ENCODE results near the gene PDE8B.

The PDE8B gene

DNA sequence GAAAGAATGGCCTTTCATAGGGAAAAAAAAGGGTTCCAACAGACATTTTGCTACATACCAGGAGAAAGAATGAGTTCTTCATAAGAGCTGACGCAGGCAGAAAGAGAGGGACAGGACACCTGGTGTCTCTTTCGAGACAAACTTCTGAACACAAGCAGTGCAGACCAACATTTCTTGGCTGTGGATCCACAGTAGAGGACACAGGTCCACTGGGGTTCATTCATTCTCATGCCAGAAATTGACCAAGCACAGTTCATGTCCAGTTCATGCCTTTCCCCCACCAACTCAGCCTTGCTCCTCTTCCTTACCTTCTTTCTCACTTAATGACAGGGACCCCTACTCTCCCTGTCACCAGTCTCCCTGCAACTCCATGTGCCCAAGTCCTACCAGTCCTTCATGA lies 144.0 kb downstream of the PDE8B start:
- TF ChIP-seq, protein P1, sequence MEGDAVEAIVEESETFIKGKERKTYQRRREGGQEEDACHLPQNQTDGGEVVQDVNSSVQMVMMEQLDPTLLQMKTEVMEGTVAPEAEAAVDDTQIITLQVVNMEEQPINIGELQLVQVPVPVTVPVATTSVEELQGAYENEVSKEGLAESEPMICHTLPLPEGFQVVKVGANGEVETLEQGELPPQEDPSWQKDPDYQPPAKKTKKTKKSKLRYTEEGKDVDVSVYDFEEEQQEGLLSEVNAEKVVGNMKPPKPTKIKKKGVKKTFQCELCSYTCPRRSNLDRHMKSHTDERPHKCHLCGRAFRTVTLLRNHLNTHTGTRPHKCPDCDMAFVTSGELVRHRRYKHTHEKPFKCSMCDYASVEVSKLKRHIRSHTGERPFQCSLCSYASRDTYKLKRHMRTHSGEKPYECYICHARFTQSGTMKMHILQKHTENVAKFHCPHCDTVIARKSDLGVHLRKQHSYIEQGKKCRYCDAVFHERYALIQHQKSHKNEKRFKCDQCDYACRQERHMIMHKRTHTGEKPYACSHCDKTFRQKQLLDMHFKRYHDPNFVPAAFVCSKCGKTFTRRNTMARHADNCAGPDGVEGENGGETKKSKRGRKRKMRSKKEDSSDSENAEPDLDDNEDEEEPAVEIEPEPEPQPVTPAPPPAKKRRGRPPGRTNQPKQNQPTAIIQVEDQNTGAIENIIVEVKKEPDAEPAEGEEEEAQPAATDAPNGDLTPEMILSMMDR (IDR thresholded peaks at IDR 0.05; ENCODE audit: low read length, missing control alignments), result no peak
- DNase-seq (ENCODE audit: low read depth), result no peak
- no peak overlapping the region for H3K4me3 ChIP-seq (replicated peaks; ENCODE audit: low read depth, low read length)

GRCh38 chr5:77355080-77355479 lies 144.6 kb downstream of the PDE8B start:
- DNase-seq (ENCODE audit: low read depth), result no peak
- no peak overlapping the region for H3K4me3 ChIP-seq (replicated peaks; ENCODE audit: low read depth, low read length)
- TF ChIP-seq, protein P1 (IDR thresholded peaks at IDR 0.05; ENCODE audit: low read length, missing control alignments), result no peak

DNA sequence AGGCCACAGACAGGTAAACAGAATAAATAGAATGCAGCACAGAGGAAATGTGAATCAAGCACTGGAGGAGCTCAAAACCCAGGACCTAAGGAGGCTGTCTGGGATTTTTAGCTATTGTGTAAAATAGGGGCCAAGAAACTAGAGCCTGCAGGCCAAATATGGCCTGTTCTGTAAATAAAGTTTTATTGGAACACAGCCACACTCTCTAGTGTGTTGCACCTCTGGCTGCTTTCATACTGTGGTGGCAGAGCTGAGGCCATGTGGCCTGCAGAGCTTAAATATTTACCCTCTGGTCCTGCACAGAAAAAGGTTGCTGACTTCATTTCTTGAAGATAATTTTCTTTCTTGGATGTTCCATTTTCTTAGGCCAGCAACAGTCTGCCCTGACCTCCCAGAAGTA lies 145.3 kb downstream of the PDE8B start:
- DNase-seq (ENCODE audit: low read depth), result no peak
- H3K4me3 ChIP-seq (replicated peaks; ENCODE audit: low read depth, low read length), result no peak overlapping the region
- TF ChIP-seq, protein P1 (IDR thresholded peaks at IDR 0.05; ENCODE audit: low read length, missing control alignments), result no peak

- TF ChIP-seq, protein P1 (IDR thresholded peaks at IDR 0.05; ENCODE audit: low read length, missing control alignments), result no peak
- DNase-seq (ENCODE audit: low read depth), result no peak
- no peak overlapping the region for H3K4me3 ChIP-seq (replicated peaks; ENCODE audit: low read depth, low read length)
These were observed 146.3 kb downstream of the PDE8B start for GRCh38 chr5:77356740-77357139.

- DNase-seq (ENCODE audit: low read depth), result peak; percentile 52
- no peak overlapping the region for H3K4me3 ChIP-seq (replicated peaks; ENCODE audit: low read depth, low read length)
- TF ChIP-seq, protein P1 (IDR thresholded peaks at IDR 0.05; ENCODE audit: low read length, missing control alignments), result no peak
These were observed 148.1 kb downstream of the PDE8B start for GRCh38 chr5:77358255-77359205.

DNA sequence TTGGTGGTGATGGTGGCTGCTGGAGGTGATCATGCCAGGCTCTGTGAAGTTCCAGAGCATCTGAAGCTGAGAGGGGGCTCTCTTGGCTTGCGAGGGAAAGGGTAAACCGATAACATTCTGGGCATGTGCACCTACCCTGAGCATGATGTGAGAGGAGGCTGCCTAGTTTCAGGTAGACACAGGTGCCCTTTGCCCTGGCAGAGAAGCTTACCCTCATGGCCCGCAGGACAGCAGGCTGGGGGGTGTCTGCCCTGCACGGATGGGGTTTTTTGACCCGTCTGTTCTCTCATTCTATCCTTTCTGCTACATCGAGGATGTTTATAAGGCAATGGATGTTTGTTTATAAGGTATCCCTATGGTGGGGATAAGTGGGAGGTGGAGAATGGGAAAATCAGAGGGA lies 148.8 kb downstream of the PDE8B start:
- TF ChIP-seq, protein P1 (IDR thresholded peaks at IDR 0.05; ENCODE audit: low read length, missing control alignments), result no peak
- no peak overlapping the region for H3K4me3 ChIP-seq (replicated peaks; ENCODE audit: low read depth, low read length)
- no peak for DNase-seq (ENCODE audit: low read depth)

Measured in fibroblast of pulmonary artery (primary cell).